Measurements from ENCODE around the gene PRSS27.
"Not testable (repeated sequence)": the region's sequence is repeated elsewhere in the genome, so short reads cannot be mapped to it uniquely, and the experiment has no call there.

GRCh38 chr16:2686075-2686474 is 33.9 kb downstream of the PRSS27 start:
- TF ChIP-seq, protein P1, sequence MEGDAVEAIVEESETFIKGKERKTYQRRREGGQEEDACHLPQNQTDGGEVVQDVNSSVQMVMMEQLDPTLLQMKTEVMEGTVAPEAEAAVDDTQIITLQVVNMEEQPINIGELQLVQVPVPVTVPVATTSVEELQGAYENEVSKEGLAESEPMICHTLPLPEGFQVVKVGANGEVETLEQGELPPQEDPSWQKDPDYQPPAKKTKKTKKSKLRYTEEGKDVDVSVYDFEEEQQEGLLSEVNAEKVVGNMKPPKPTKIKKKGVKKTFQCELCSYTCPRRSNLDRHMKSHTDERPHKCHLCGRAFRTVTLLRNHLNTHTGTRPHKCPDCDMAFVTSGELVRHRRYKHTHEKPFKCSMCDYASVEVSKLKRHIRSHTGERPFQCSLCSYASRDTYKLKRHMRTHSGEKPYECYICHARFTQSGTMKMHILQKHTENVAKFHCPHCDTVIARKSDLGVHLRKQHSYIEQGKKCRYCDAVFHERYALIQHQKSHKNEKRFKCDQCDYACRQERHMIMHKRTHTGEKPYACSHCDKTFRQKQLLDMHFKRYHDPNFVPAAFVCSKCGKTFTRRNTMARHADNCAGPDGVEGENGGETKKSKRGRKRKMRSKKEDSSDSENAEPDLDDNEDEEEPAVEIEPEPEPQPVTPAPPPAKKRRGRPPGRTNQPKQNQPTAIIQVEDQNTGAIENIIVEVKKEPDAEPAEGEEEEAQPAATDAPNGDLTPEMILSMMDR (IDR thresholded peaks at IDR 0.05): not testable (repeated sequence)
- TF ChIP-seq EZH2 (IDR thresholded peaks at IDR 0.05; ENCODE audit: borderline replicate concordance, insufficient read depth, low read depth, low read length, poor library complexity, severe bottlenecking): not testable (repeated sequence)

Data from B cell (primary cell).